Testis (tissue), 3 donors: ENCODE measurements around the gene WNT6. TPM values are rescaled to one million over a fixed set of nuclear protein-coding genes. Genes with fewer than 3 reads are reported as not detected.
A peak's percentile ranks its signal among the peaks of the same experiment; 100 is the strongest.

Experiments
- DNase-seq: peaks from one replicate; pipeline ENCODE4 v3.0.0-alpha.2; 2019
- H3K27ac ChIP-seq, 2 donors: fragments of 200-600 bp; sonication (generic); one replicate each; pipeline ENCODE4 v1.5.1; 2019
- H3K27me3 ChIP-seq: fragments of 200-600 bp; sonication (generic); one replicate; pipeline ENCODE4 v1.5.1; 2019
- H3K36me3 ChIP-seq: fragments of 200-600 bp; sonication (generic); one replicate; pipeline ENCODE4 v1.5.1; 2017; ENCODE audit warnings: low read depth; ENCODE audit errors: missing control alignments
- H3K4me1 ChIP-seq: fragments of 200-600 bp; sonication (generic); one replicate; pipeline ENCODE4 v1.5.1; 2019
- H3K4me3 ChIP-seq, 2 donors: fragments of 200-600 bp; sonication (generic); one replicate each; pipeline ENCODE4 v1.5.1; 2017 to 2019
- H3K9me3 ChIP-seq: fragments of 200-600 bp; sonication (generic); one replicate; pipeline ENCODE4 v1.5.1; 2017
- POLR2A ChIP-seq: fragments of 450-650 bp; IDR thresholded peaks from one replicate; pipeline ENCODE4 v1.6.1; 2017; ENCODE audit warnings: antibody characterized with exemption, mild to moderate bottlenecking, moderate library complexity
- WGBS, 2 donors: methylation state at CpG; one replicate each; pipeline ENCODE4 v1.1.5; 2018; 5-methylcytosine and 5-hydroxymethylcytosine counted together
- intact Hi-C: fragments of 100-400 bp; cut with DNase I; formaldehyde crosslinking; loops from one replicate; pipeline ENCODE4 v1.15.1; 2023; ENCODE audit warnings: low total_unique reads
- polyA plus RNA-seq: library from polyadenylated mRNA; stranded (reverse); fragments of 350-450 nt; fragmentation: Illumina TruSeq; extraction: RNeasy Lipid Tissue Mini Kit (QIAGEN cat#74804); gene quantifications from one replicate; pipeline ENCODE4 v1.2.3, GENCODE V29; 2014; ENCODE audit warnings: low read depth, low replicate concordance; ENCODE audit not compliant: insufficient read depth
- total RNA-seq, 2 donors: library from RNA; depleted of rRNA; stranded (reverse); fragments of >200 nt; gene quantifications; one replicate each; pipeline ENCODE4 v1.2.3, GENCODE V29; 2016
- TF ChIP-seq, protein P1 (sequence below), 3 experiments: fragments of 450-650 bp in 2 of 3; fragments of 200-600 bp in 1 of 3; sonication (generic) in 1 of 3; IDR thresholded peaks; one replicate each; pipeline ENCODE4 v1.5.1; 2016 to 2019; ENCODE audit warnings: antibody characterized with exemption in 3 of 3, mild to moderate bottlenecking in 2 of 3, moderate library complexity in 1 of 3

The WNT6 gene
- total and polyA plus RNA-seq, 3 donors from 2014 or later, result 2.7 to 46.5 (median 5.5) TPM

DNA sequence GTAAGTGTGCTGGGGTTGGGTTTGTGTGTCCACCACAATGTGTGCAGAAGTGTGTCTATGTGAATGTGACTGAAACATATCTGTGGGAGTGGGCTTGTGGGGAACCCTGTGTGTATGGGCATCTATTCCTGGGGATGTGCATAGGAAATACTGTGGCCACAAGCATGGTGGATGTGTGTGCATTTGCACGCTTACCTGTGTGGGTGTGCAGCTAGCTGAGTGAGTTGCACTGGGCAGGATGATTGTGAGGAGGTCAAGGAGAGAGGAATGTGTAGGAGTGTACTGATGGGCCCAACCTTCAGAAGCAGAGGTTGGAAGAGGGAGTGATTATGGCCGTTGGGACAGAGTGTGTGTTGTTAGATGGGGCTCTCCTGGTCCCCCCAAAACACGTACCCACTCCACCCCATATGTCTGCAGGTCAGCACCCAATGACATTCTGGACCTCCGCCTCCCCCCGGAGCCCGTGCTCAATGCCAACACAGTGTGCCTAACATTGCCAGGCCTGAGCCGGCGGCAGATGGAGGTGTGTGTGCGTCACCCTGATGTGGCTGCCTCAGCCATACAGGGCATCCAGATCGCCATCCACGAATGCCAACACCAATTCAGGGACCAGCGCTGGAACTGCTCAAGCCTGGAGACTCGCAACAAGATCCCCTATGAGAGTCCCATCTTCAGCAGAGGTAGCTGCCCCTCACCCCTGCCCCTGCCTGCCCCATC, 22.3 kb downstream of the WNT6 start:
- intact Hi-C loops, result no loop called here
- TF ChIP-seq, protein P1, sequence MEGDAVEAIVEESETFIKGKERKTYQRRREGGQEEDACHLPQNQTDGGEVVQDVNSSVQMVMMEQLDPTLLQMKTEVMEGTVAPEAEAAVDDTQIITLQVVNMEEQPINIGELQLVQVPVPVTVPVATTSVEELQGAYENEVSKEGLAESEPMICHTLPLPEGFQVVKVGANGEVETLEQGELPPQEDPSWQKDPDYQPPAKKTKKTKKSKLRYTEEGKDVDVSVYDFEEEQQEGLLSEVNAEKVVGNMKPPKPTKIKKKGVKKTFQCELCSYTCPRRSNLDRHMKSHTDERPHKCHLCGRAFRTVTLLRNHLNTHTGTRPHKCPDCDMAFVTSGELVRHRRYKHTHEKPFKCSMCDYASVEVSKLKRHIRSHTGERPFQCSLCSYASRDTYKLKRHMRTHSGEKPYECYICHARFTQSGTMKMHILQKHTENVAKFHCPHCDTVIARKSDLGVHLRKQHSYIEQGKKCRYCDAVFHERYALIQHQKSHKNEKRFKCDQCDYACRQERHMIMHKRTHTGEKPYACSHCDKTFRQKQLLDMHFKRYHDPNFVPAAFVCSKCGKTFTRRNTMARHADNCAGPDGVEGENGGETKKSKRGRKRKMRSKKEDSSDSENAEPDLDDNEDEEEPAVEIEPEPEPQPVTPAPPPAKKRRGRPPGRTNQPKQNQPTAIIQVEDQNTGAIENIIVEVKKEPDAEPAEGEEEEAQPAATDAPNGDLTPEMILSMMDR (IDR thresholded peaks at IDR 0.05), result no peak
- no peak for TF ChIP-seq POLR2A
- Histone ChIP-seq H3K4me1 (peaks cover 16% of the 10 kb centered on the region), H3K4me3 (no peak overlapping the region), H3K9me3 (no peaks in the 10 kb centered on the region), H3K36me3 (no peaks in the 10 kb centered on the region), H3K27me3 (no peaks in the 10 kb centered on the region), H3K27ac (no peak overlapping the region)
- DNase-seq, result no peak
- 72 to 74% methylated on average over 13 of the region's 13 CpGs for WGBS, 2 donors

- Histone ChIP-seq H3K9me3 (no peaks in the 10 kb centered on the region), H3K36me3 (no peaks in the 10 kb centered on the region), H3K4me1 (peaks cover 16% of the 10 kb centered on the region), H3K4me3 (no peak overlapping the region), H3K27me3 (no peaks in the 10 kb centered on the region), H3K27ac (no peak overlapping the region)
- intact Hi-C loops, result no loop called here
- 78 to 96% methylated on average over 1 of the region's 1 CpG for WGBS, 2 donors
- TF ChIP-seq POLR2A, result no peak
- TF ChIP-seq, protein P1 (IDR thresholded peaks at IDR 0.05), result no peak
- DNase-seq, result no peak
These were observed 22.8 kb downstream of the WNT6 start for GRCh38 chr2:218882461-218882816.

- no peaks in the 10 kb centered on the region for H3K9me3 ChIP-seq
- 60 to 80% methylated on average over 4 of the region's 4 CpGs for WGBS, 2 donors
- H3K4me3 ChIP-seq, result peak overlapping the region in 1 of 2 donors; percentile 49
- H3K36me3 ChIP-seq, result no peaks in the 10 kb centered on the region
- DNase-seq, result no peak
- no peak overlapping the region for H3K27ac ChIP-seq
- H3K4me1 ChIP-seq, result peaks cover 16% of the 10 kb centered on the region
- H3K27me3 ChIP-seq, result no peaks in the 10 kb centered on the region
- intact Hi-C loops, result no loop called here
- TF ChIP-seq, protein P1 (IDR thresholded peaks at IDR 0.05), result no peak
- TF ChIP-seq POLR2A, result no peak
These were observed 23.3 kb downstream of the WNT6 start for GRCh38 chr2:218882866-218883366.

DNA sequence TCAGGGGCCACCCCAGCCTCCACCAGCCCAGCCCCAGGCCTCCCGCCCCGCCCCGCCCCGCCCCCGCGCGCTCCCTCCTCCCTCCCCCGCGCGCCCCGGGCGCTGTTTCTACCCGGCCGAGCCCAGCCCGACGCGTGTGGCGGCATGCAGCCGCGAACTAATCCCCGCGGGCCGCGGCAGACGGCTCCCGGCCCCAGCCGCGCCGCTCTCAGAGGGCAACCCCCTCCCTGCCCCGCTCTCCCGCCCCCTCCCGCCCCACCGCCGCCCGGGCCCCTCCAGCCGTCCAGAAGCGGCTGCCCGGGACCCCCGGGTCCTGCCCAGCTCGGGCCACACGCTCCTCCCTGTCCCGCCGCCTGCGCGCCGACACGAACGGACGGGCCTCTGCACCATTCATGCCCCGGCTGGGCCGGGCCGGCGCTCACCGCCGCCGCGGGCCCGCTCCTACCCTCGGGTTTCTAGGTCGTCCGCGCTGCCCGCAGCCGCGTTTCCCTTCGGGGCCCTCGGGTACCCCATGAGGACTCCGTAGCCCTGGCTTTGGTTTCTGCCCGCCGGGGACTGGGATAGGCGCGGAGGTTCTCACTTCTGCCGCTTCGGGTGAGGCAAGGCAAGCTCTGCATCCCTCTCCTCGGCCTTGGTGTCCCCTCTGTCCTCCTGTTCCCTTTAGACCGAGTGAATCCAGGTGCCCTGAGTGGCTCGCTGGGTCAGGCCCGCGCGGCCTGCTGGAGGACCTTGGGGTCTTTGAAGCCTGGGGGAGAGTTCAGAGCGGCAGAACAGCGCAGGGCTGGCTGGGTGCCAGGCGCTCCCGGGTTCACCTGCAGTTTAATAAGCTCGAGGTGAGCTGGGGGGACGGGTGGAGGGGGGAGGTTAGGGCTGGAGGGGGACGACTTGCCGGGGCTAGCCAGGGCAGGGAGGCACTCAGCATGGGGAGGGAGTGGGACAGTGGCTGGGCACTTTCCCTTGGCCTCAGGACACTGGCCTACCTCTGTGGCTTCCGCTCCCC, 24.2 kb downstream of the WNT6 start:
- Histone ChIP-seq H3K9me3 (no peaks in the 10 kb centered on the region), H3K4me1 (peaks cover 16% of the 10 kb centered on the region), H3K27me3 (no peaks in the 10 kb centered on the region), H3K4me3 (peak overlapping the region; percentile 36 to 49), H3K36me3 (no peaks in the 10 kb centered on the region), H3K27ac (no peak overlapping the region)
- TF ChIP-seq POLR2A, result no peak
- TF ChIP-seq, protein P1 (IDR thresholded peaks at IDR 0.05), result no peak
- DNase-seq, result no peak
- intact Hi-C loops, result no loop called here
- WGBS, 2 donors, result 7 to 27% methylated on average over 27 to 61 of the region's 89 CpGs
